Naive thymus-derived CD4-positive, alpha-beta T cell (primary cell): Measurements from ENCODE around the gene C1orf210. TPM values are rescaled to one million over a fixed set of nuclear protein-coding genes. Genes with fewer than 3 reads are reported as not detected.

Source experiments
- ATAC-seq: fragments of 150-1000 bp; cut with Tn5 transposase; 2 replicates; pipeline ENCODE4 v1.10.0; 2021; ENCODE audit warnings: mild to moderate bottlenecking, moderate library complexity
- CTCF ChIA-PET: fragments of 350-600 bp; sonication (Branson Sonifier 250); formaldehyde crosslinking; loops from one replicate; lab custom pipeline; 2021; ENCODE audit warnings: antibody characterized with exemption; lab: Charles Lee
- POLR2A ChIA-PET: fragments of 350-600 bp; sonication (Branson Sonifier 250); formaldehyde crosslinking; loops from one replicate; lab custom pipeline; 2021; ENCODE audit warnings: antibody characterized with exemption, inconsistent platforms; lab: Charles Lee
- DNase-seq, 9 donors: peaks; one replicate each; pipeline versions ENCODE4 v3.0.0 to v3.0.0-alpha.2; 2020 to 2022; ENCODE audit warnings: mixed read lengths in 1 of 9
- H3K27ac ChIP-seq: one replicate; pipeline ENCODE4 v1.7.0; 2013; ENCODE audit warnings: mild to moderate bottlenecking, low read depth, low read length, moderate library complexity
- H3K27me3 ChIP-seq, 2 donors: one replicate each; pipeline ENCODE4 v1.7.0; 2013; ENCODE audit warnings: low read length in 2 of 2, mild to moderate bottlenecking in 2 of 2, moderate library complexity in 2 of 2; ENCODE audit not compliant: control insufficient read depth in 2 of 2, insufficient read depth in 2 of 2
- H3K36me3 ChIP-seq, 3 experiments: 1 replicate in 2 of 3; 2 replicates in 1 of 3; pipeline ENCODE4 v1.7.0; 2013; ENCODE audit warnings: low read length in 3 of 3, mild to moderate bottlenecking in 3 of 3, moderate library complexity in 1 of 3; ENCODE audit not compliant: insufficient read depth in 3 of 3, control insufficient read depth in 2 of 3
- H3K4me1 ChIP-seq, 2 donors: one replicate each; pipeline ENCODE4 v1.7.0; 2013; ENCODE audit warnings: low read length in 2 of 2, mild to moderate bottlenecking in 2 of 2, moderate library complexity in 1 of 2; ENCODE audit not compliant: control insufficient read depth in 2 of 2, insufficient read depth in 2 of 2
- H3K4me3 ChIP-seq: 2 replicates; pipeline ENCODE4 v1.7.0; 2013; ENCODE audit warnings: mild to moderate bottlenecking, low read length
- H3K9me3 ChIP-seq, 3 experiments: 1 replicate in 2 of 3; 2 replicates in 1 of 3; pipeline ENCODE4 v1.7.0; 2013; ENCODE audit warnings: low read length in 3 of 3; ENCODE audit not compliant: control insufficient read depth in 2 of 3
- H3K27ac Mint-ChIP-seq, 9 donors: one replicate each; pipeline ENCODE4 v1.8.0; 2020 to 2022; ENCODE audit warnings: mixed read lengths in 9 of 9, mild to moderate bottlenecking in 8 of 9, moderate library complexity in 5 of 9, inconsistent platforms in 2 of 9
- H3K27me3 Mint-ChIP-seq, 5 donors: one replicate each; pipeline ENCODE4 v1.8.0; 2021 to 2022; ENCODE audit warnings: mixed read lengths in 5 of 5, mild to moderate bottlenecking in 1 of 5
- H3K36me3 Mint-ChIP-seq, 5 donors: one replicate each; pipeline ENCODE4 v1.8.0; 2020 to 2022; ENCODE audit warnings: mixed read lengths in 5 of 5, mild to moderate bottlenecking in 3 of 5, inconsistent platforms in 1 of 5
- H3K4me1 Mint-ChIP-seq, 7 donors: one replicate each; pipeline ENCODE4 v1.8.0; 2020 to 2022; ENCODE audit warnings: mixed read lengths in 7 of 7, mild to moderate bottlenecking in 3 of 7, inconsistent platforms in 1 of 7
- H3K4me3 Mint-ChIP-seq, 10 donors: one replicate each; pipeline ENCODE4 v1.8.0; 2020 to 2022; ENCODE audit warnings: mild to moderate bottlenecking in 10 of 10, mixed read lengths in 10 of 10, moderate library complexity in 6 of 10, inconsistent platforms in 2 of 10
- H3K9me3 Mint-ChIP-seq, 11 donors: one replicate each; pipeline ENCODE4 v1.8.0; 2020 to 2022; ENCODE audit warnings: mixed read lengths in 11 of 11, mild to moderate bottlenecking in 4 of 11, inconsistent platforms in 1 of 11, moderate library complexity in 1 of 11
- intact Hi-C, 2 donors: fragments of 100-400 bp; cut with micrococcal nuclease; formaldehyde crosslinking; loops; one replicate each; pipeline ENCODE4 v1.15.1; 2023
- polyA plus RNA-seq, 2 donors: library from polyadenylated mRNA; unstranded; fragments of 300-500 nt; fragmentation: Illumina TruSeq; gene quantifications; one replicate each; pipeline ENCODE4 v1.2.3, GENCODE V29; 2021
- total RNA-seq, 6 experiments: library from RNA in 5 of 6; stranded (reverse) in 5 of 6; gene quantifications; 1 replicate in 5 of 6; 2 replicates in 1 of 6; pipeline ENCODE4 v1.2.3 and lab custom pipeline; 2021 to 2026

C1orf210 gene
- total and polyA plus RNA-seq, 7 experiments from 2014 or later, result not detected

DNA sequence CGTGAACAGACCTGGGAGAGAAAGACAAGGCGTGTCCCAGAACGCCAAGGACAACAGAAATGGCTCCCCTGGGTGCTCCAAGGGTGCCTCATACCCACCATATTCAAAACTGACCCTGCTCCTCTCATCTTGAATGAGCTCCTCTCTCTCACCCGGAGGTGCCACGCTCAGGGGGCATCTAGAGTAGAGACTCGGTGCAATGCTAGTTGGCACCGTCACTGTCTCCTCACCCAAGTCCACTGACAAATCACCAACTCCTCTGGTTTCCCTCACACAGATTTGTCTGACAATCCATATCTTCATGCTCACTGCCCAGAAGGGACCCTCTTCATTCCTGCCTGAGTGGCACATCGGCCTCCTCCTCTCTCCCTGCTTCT, 10.6 kb downstream of the C1orf210 start:
- Histone ChIP-seq H3K9me3 (no peaks in the 10 kb centered on the region), H3K4me1 (peaks cover 9 to 17% of the 10 kb centered on the region in 2 donors), H3K27ac (no peak overlapping the region), H3K36me3 (no peaks in the 10 kb centered on the region), H3K27me3 (no peaks in the 10 kb centered on the region), H3K4me3 (peak overlapping the region; percentile 14)
- Mint-ChIP-seq H3K4me1 (peaks cover 14 to 42% (median 30%) of the 10 kb centered on the region in 7 donors), H3K4me3 (peak overlapping the region in 9 of 10 donors; percentile 70 to 86 (median 79)), H3K27me3 (peaks cover 0 to 18% (median 9%) of the 10 kb centered on the region in 5 donors), H3K36me3 (peaks cover 0 to 11% (median 5%) of the 10 kb centered on the region in 5 donors), H3K27ac (peak overlapping the region; percentile 71 to 99 (median 91)), H3K9me3 (peaks cover 1 to 13% (median 4%) of the 10 kb centered on the region in 11 donors)
- DNase-seq, result no peak
- ATAC-seq, result no peak
- POLR2A ChIA-PET, result interaction anchor here (0.5 kb wide), 1 partner anchor 506 kb away, joined by 3 read pairs; no protein-coding TSS in a partner anchor
- CTCF ChIA-PET, result no interaction called here
- intact Hi-C loops, result no loop called here

DNA sequence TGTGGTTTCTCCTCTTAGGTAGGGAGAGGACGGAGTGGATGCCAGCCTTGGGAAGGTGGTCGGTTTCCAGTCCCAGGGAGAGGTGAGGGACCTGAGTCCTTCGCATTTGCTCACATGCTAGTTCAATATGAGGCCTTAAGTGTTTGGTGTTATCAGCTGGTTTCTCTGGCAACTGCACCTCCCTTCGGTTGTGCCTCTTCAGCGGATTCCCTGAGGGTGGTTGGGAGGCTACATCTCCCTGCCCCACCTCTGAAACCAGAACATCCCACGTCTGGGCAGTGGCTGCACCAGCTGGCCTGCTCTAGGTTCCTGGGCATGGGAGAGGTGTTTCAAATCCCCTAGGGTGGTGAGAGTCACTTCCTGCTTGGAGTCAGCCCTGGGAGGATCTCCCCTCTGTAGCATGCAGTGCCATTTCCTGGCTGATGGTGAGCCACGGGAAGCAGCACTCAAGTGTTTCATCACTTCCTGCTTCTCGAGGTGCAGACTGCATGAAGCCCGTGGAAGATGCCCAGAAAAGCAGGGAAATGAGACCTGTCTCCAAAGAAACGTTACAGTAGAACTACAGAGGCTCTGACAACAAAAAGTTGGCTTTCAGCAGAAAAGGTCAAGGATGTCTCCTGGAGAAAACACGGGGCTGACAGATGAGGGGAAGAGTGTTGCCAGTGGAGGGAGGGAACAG, 11.1 kb downstream of the C1orf210 start:
- H3K27me3 Mint-ChIP-seq, result peaks cover 4 to 21% (median 12%) of the 10 kb centered on the region in 5 donors
- Histone ChIP-seq H3K9me3 (no peaks in the 10 kb centered on the region), H3K27ac (no peak overlapping the region), H3K36me3 (no peaks in the 10 kb centered on the region), H3K27me3 (no peaks in the 10 kb centered on the region), H3K4me3 (peak overlapping the region; percentile 14), H3K4me1 (peaks cover 9 to 17% of the 10 kb centered on the region in 2 donors)
- DNase-seq (peak in 7 of 9 donors; percentile 21 to 58 (median 43)), ATAC-seq (peak; percentile 74)
- peak overlapping the region; percentile 71 to 99 (median 91) for H3K27ac Mint-ChIP-seq
- H3K4me3 Mint-ChIP-seq, result peak overlapping the region in 9 of 10 donors; percentile 70 to 86 (median 79)
- peaks cover 1 to 13% (median 4%) of the 10 kb centered on the region in 11 donors for H3K9me3 Mint-ChIP-seq
- POLR2A ChIA-PET, result no interaction called here
- H3K36me3 Mint-ChIP-seq, result peaks cover 0 to 11% (median 5%) of the 10 kb centered on the region in 5 donors
- H3K4me1 Mint-ChIP-seq, result peaks cover 14 to 42% (median 30%) of the 10 kb centered on the region in 7 donors
- intact Hi-C loops, result no loop called here
- CTCF ChIA-PET, result no interaction called here

GRCh38 chr1:43273708-43274107, 11.7 kb downstream of the C1orf210 start:
- H3K36me3 Mint-ChIP-seq, result peaks cover 0 to 11% (median 5%) of the 10 kb centered on the region in 5 donors
- H3K27me3 ChIP-seq, result no peaks in the 10 kb centered on the region
- peaks cover 5 to 22% (median 13%) of the 10 kb centered on the region in 5 donors for H3K27me3 Mint-ChIP-seq
- H3K4me3 Mint-ChIP-seq, result peak overlapping the region in 1 of 10 donors; percentile 32
- no peaks in the 10 kb centered on the region for H3K36me3 ChIP-seq
- no peak overlapping the region for H3K4me3 ChIP-seq
- ChIA-PET POLR2A (no interaction called here), CTCF (no interaction called here)
- ATAC-seq (no peak), DNase-seq (no peak)
- H3K4me1 ChIP-seq, result peaks cover 9 to 17% of the 10 kb centered on the region in 2 donors
- H3K9me3 Mint-ChIP-seq, result peaks cover 1 to 13% (median 4%) of the 10 kb centered on the region in 11 donors
- H3K4me1 Mint-ChIP-seq, result peaks cover 14 to 42% (median 30%) of the 10 kb centered on the region in 7 donors
- no peaks in the 10 kb centered on the region for H3K9me3 ChIP-seq
- no peak overlapping the region for H3K27ac ChIP-seq
- intact Hi-C loops, result no loop called here
- peak overlapping the region in 3 of 9 donors; percentile 87 to 99 (median 91) for H3K27ac Mint-ChIP-seq

DNA sequence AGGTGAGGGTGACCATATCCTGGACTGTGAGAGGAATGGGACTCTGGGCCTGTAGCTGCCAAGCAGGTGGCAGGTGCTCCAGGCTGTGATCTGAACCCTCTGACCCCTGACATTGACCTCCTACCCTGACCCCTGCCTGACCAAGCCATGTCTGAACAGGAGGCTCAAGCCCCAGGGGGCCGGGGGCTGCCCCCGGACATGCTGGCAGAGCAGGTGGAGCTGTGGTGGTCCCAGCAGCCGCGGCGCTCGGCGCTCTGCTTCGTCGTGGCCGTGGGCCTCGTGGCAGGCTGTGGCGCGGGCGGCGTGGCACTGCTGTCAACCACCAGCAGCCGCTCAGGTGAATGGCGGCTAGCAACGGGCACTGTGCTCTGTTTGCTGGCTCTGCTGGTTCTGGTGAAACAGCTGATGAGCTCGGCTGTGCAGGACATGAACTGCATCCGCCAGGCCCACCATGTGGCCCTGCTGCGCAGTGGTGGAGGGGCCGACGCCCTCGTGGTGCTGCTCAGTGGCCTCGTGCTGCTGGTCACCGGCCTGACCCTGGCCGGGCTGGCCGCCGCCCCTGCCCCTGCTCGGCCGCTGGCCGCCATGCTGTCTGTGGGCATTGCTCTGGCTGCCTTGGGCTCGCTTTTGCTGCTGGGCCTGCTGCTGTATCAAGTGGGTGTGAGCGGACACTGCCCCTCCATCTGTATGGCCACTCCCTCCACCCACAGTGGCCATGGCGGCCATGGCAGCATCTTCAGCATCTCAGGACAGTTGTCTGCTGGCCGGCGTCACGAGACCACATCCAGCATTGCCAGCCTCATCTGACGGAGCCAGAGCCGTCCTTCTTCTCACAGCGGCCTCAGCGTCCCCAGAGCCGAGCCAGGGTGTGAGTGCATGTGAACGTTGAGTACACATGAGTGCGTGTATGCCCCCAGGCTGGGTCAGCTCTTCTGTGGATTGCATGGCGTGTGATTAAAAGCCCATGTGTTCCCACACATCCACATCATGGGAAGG, 12.5 kb downstream of the C1orf210 start:
- H3K4me1 Mint-ChIP-seq, result peaks cover 14 to 42% (median 30%) of the 10 kb centered on the region in 7 donors
- peaks cover 0 to 11% (median 5%) of the 10 kb centered on the region in 5 donors for H3K36me3 Mint-ChIP-seq
- peak overlapping the region in 1 of 9 donors; percentile 91 for H3K27ac Mint-ChIP-seq
- peaks cover 1 to 13% (median 4%) of the 10 kb centered on the region in 11 donors for H3K9me3 Mint-ChIP-seq
- Histone ChIP-seq H3K27me3 (no peaks in the 10 kb centered on the region), H3K36me3 (no peaks in the 10 kb centered on the region), H3K4me1 (peaks cover 9 to 17% of the 10 kb centered on the region in 2 donors), H3K4me3 (no peak overlapping the region), H3K9me3 (no peaks in the 10 kb centered on the region), H3K27ac (no peak overlapping the region)
- peaks cover 3 to 22% (median 13%) of the 10 kb centered on the region in 5 donors for H3K27me3 Mint-ChIP-seq
- ChIA-PET CTCF (no interaction called here), POLR2A (no interaction called here)
- ATAC-seq (no peak), DNase-seq (no peak)
- H3K4me3 Mint-ChIP-seq, result peak overlapping the region in 1 of 10 donors; percentile 32
- intact Hi-C loops, result no loop called here

DNA sequence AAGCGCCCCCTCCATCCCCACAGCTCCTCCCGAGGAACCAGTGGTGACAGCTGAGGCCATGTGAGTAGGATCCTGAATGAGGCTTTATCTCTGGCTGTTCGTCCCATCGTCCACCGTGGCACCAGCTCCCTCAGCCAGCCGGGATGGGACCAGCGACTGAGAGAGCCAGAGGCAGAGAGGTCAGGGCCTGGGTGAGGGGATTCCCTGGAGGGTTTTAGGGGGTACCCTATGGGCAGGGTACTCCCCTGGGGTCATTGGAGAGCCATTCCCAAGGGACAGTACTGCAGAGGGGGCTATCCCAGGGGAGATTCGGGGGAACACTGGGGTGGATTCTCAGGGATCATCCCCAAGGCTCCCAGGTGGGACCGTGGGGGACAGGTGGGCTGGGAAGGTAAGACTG, 13.2 kb downstream of the C1orf210 start:
- Histone ChIP-seq H3K4me3 (no peak overlapping the region), H3K36me3 (no peaks in the 10 kb centered on the region), H3K27ac (no peak overlapping the region), H3K27me3 (no peaks in the 10 kb centered on the region), H3K9me3 (no peaks in the 10 kb centered on the region), H3K4me1 (peaks cover 9 to 17% of the 10 kb centered on the region in 2 donors)
- ChIA-PET CTCF (no interaction called here), POLR2A (no interaction called here)
- Mint-ChIP-seq H3K36me3 (peaks cover 0 to 11% (median 5%) of the 10 kb centered on the region in 5 donors), H3K27me3 (peaks cover 0 to 22% (median 13%) of the 10 kb centered on the region in 5 donors), H3K27ac (no peak overlapping the region), H3K9me3 (peaks cover 1 to 13% (median 4%) of the 10 kb centered on the region in 11 donors), H3K4me3 (peak overlapping the region in 1 of 10 donors; percentile 60), H3K4me1 (peaks cover 14 to 42% (median 30%) of the 10 kb centered on the region in 7 donors)
- no peak for DNase-seq
- intact Hi-C loops, result no loop called here
- ATAC-seq, result no peak
